Stimulated activated CD4-positive, alpha-beta T cell treated with anti-CD3 and anti-CD28 coated beads, TNF-alpha, amount 100 ng/mL, for 4 hours (primary cell): ENCODE data around the gene WDR49.

Source experiments
- DNase-seq, 3 experiments: peaks; one replicate each; pipeline ENCODE4 v3.0.0-alpha.2; 2020; ENCODE audit warnings: low read depth in 3 of 3

WDR49 gene

GRCh38 chr3:167487556-167487955 lies 166.2 kb downstream of the WDR49 start:
- no peak for DNase-seq

GRCh38 chr3:167484551-167484950 lies 169.2 kb downstream of the WDR49 start:
- no peak for DNase-seq

- DNase-seq = no peak
Observed at GRCh38 chr3:167483708-167484475, 169.8 kb downstream of the WDR49 start.

GRCh38 chr3:167481164-167481563 lies 172.6 kb downstream of the WDR49 start:
- no peak for DNase-seq

GRCh38 chr3:167480748-167481147 lies 173.0 kb downstream of the WDR49 start:
- no peak for DNase-seq

GRCh38 chr3:167473863-167474262 lies 179.9 kb downstream of the WDR49 start, which contains the start of gene SERPINI2:
Gene SERPINI2, minus strand, starts transcription at chr3:167474042. Its CDS starts 2,208 bp downstream, at chr3:167471834.
- DNase-seq = no peak

GRCh38 chr3:167469381-167469780 lies 184.4 kb downstream of the WDR49 start:
- DNase-seq = no peak

- DNase-seq = no peak
Observed at GRCh38 chr3:167467848-167468611, 185.7 kb downstream of the WDR49 start.

- no peak for DNase-seq
Observed at GRCh38 chr3:167466966-167467365, 186.8 kb downstream of the WDR49 start.

GRCh38 chr3:167456157-167456799 lies 197.5 kb downstream of the WDR49 start:
- no peak for DNase-seq

- DNase-seq = no peak
Observed at GRCh38 chr3:167453815-167454214, 199.9 kb downstream of the WDR49 start.

- DNase-seq = no peak
Observed at GRCh38 chr3:167451282-167451681, 202.5 kb downstream of the WDR49 start.

GRCh38 chr3:167450675-167451074 lies 203.1 kb downstream of the WDR49 start:
- DNase-seq = no peak

GRCh38 chr3:167450195-167450594 lies 203.5 kb downstream of the WDR49 start:
- no peak for DNase-seq

- DNase-seq = no peak
Observed at GRCh38 chr3:167445491-167445890, 208.3 kb downstream of the WDR49 start.

GRCh38 chr3:167441256-167441655 lies 212.5 kb downstream of the WDR49 start:
- no peak for DNase-seq

GRCh38 chr3:167437428-167438139 lies 216.2 kb downstream of the WDR49 start:
- DNase-seq = no peak
